Measurements from ENCODE around the gene GAB2.

GAB2 gene

GRCh38 chr11:78205256-78205655 lies 212.4 kb downstream of the GAB2 start:
- Histone ChIP-seq H4K8ac (ENCODE audit: low read depth, low read length) (no peak overlapping the region), H2AK5ac (ENCODE audit: low read depth, low read length) (no peak overlapping the region), H3K79me1 (ENCODE audit: low read depth, low read length) (no peaks in the 10 kb centered on the region), H3K4me1 (ENCODE audit: control insufficient read depth in 2 of 2, insufficient read depth in 1 of 2, low read depth in 1 of 2, low read length in 2 of 2) (no peaks in the 10 kb centered on the region), H3K18ac (ENCODE audit: low read length) (no peak overlapping the region), H4K91ac (ENCODE audit: low read depth, low read length, poor library complexity) (no peak overlapping the region), H3K9ac (ENCODE audit: low read depth, low read length, poor library complexity) (no peak overlapping the region), H3K4me3 (ENCODE audit: low read length in 2 of 2) (no peak overlapping the region), H3K4ac (ENCODE audit: low read length) (no peak overlapping the region), H3K36me3 (replicated peaks in 1 of 2; ENCODE audit: control insufficient read depth in 2 of 2, insufficient read depth in 2 of 2, low read length in 2 of 2) (peaks cover 7 to 36% of the 10 kb centered on the region in 2 donors), H3K14ac (ENCODE audit: low read length) (no peak overlapping the region), H2BK120ac (ENCODE audit: low read depth, low read length) (no peak overlapping the region), H2AFZ (ENCODE audit: low read length) (no peak overlapping the region), H2BK12ac (ENCODE audit: low read length) (no peak overlapping the region), H3K9me3 (replicated peaks in 1 of 2; ENCODE audit: control insufficient read depth in 2 of 2, insufficient read depth in 1 of 2, low read depth in 1 of 2, low read length in 2 of 2) (no peaks in the 10 kb centered on the region), H3K27me3 (ENCODE audit: control insufficient read depth in 3 of 3, insufficient read depth in 3 of 3, low read depth in 1 of 3, low read length in 3 of 3) (no peaks in the 10 kb centered on the region), H2BK15ac (ENCODE audit: low read length) (no peak overlapping the region), H2BK5ac (ENCODE audit: low read length) (no peak overlapping the region), H3K23ac (ENCODE audit: low read depth, low read length, poor library complexity) (no peak overlapping the region), H3K4me2 (ENCODE audit: insufficient read depth, low read length, poor library complexity, severe bottlenecking) (no peak overlapping the region), H3K27ac (replicated peaks; ENCODE audit: low read length) (no peak overlapping the region)
- DNase-seq (ENCODE audit: low spot score), result no peak
- no CpG with 5 or more reads among the region's 4 CpGs for WGBS, 2 donors (ENCODE audit: extremely low coverage in 2 of 2, insufficient read length in 2 of 2, insufficient replicate concordance in 1 of 2)

DNA sequence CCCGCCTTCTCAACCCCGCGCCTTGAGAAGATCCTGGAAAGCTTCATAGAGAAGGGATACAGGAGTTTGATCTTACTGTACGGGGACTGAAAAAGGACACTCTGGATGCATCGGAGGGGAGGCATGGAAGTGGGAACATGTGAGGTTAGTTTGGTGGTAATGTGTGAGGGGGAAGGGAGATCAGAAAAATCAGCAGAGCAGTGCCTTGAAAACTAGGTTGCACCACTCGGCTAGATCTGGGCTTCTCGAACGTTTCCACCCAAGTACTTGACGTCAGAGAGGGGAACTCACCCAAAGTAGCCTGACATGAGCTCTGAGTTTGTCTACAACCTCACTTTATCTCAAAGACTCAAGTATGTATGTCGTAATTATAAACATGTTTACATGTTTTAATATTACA lies 214.4 kb downstream of the GAB2 start:
- H2BK15ac ChIP-seq (ENCODE audit: low read length), result no peak overlapping the region
- H2AFZ ChIP-seq (ENCODE audit: low read length), result no peak overlapping the region
- no peak overlapping the region for H3K4ac ChIP-seq (ENCODE audit: low read length)
- no peak overlapping the region for H4K8ac ChIP-seq (ENCODE audit: low read depth, low read length)
- no peak for DNase-seq (ENCODE audit: low spot score)
- H3K18ac ChIP-seq (ENCODE audit: low read length), result no peak overlapping the region
- no peak overlapping the region for H2BK12ac ChIP-seq (ENCODE audit: low read length)
- H2BK5ac ChIP-seq (ENCODE audit: low read length), result no peak overlapping the region
- no peak overlapping the region for H2AK5ac ChIP-seq (ENCODE audit: low read depth, low read length)
- H3K4me3 ChIP-seq (ENCODE audit: low read length in 2 of 2), result no peak overlapping the region
- no peaks in the 10 kb centered on the region for H3K27me3 ChIP-seq (ENCODE audit: control insufficient read depth in 3 of 3, insufficient read depth in 3 of 3, low read depth in 1 of 3, low read length in 3 of 3)
- no peak overlapping the region for H3K14ac ChIP-seq (ENCODE audit: low read length)
- no peak overlapping the region for H4K91ac ChIP-seq (ENCODE audit: low read depth, low read length, poor library complexity)
- WGBS, 2 donors (ENCODE audit: extremely low coverage in 2 of 2, insufficient read length in 2 of 2, insufficient replicate concordance in 1 of 2), result no CpG with 5 or more reads among the region's 10 CpGs
- H3K9me3 ChIP-seq (replicated peaks in 1 of 2; ENCODE audit: control insufficient read depth in 2 of 2, insufficient read depth in 1 of 2, low read depth in 1 of 2, low read length in 2 of 2), result no peaks in the 10 kb centered on the region
- H3K9ac ChIP-seq (ENCODE audit: low read depth, low read length, poor library complexity), result no peak overlapping the region
- H3K79me1 ChIP-seq (ENCODE audit: low read depth, low read length), result no peaks in the 10 kb centered on the region
- H3K4me1 ChIP-seq (ENCODE audit: control insufficient read depth in 2 of 2, insufficient read depth in 1 of 2, low read depth in 1 of 2, low read length in 2 of 2), result no peaks in the 10 kb centered on the region
- H3K4me2 ChIP-seq (ENCODE audit: insufficient read depth, low read length, poor library complexity, severe bottlenecking), result no peak overlapping the region
- no peak overlapping the region for H2BK120ac ChIP-seq (ENCODE audit: low read depth, low read length)
- peaks cover 0 to 33% of the 10 kb centered on the region in 2 donors for H3K36me3 ChIP-seq (replicated peaks in 1 of 2; ENCODE audit: control insufficient read depth in 2 of 2, insufficient read depth in 2 of 2, low read length in 2 of 2)
- no peak overlapping the region for H3K23ac ChIP-seq (ENCODE audit: low read depth, low read length, poor library complexity)
- no peak overlapping the region for H3K27ac ChIP-seq (replicated peaks; ENCODE audit: low read length)

DNA sequence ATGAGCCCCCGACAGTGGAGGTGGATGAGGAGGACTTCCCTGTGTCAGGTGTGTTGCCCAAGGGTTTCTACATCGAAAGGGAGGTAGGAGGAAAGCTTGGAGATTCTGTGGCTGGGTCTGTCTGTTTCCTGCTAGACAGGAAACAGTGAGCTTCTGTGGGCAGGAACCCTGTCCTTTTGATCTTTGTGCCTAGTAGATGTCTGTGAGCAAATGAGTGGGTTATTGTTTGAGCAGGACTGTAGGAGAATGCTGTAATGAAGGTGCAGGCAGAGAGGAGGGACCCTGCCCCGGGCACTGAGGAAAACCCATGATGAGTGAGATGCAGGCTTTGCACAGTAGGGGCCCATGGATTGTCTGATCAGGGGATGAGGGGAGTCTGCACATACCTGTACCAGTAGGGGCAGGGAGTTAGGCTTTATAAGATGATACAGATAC lies 214.9 kb downstream of the GAB2 start:
- no peak overlapping the region for H2BK120ac ChIP-seq (ENCODE audit: low read depth, low read length)
- H3K4me1 ChIP-seq (ENCODE audit: control insufficient read depth in 2 of 2, insufficient read depth in 1 of 2, low read depth in 1 of 2, low read length in 2 of 2), result no peaks in the 10 kb centered on the region
- no peak overlapping the region for H3K27ac ChIP-seq (replicated peaks; ENCODE audit: low read length)
- no peak overlapping the region for H4K8ac ChIP-seq (ENCODE audit: low read depth, low read length)
- no peaks in the 10 kb centered on the region for H3K79me1 ChIP-seq (ENCODE audit: low read depth, low read length)
- H3K4ac ChIP-seq (ENCODE audit: low read length), result no peak overlapping the region
- H3K9ac ChIP-seq (ENCODE audit: low read depth, low read length, poor library complexity), result no peak overlapping the region
- no peak overlapping the region for H3K4me2 ChIP-seq (ENCODE audit: insufficient read depth, low read length, poor library complexity, severe bottlenecking)
- no peak overlapping the region for H2BK12ac ChIP-seq (ENCODE audit: low read length)
- no peak overlapping the region for H3K23ac ChIP-seq (ENCODE audit: low read depth, low read length, poor library complexity)
- no peak overlapping the region for H3K18ac ChIP-seq (ENCODE audit: low read length)
- H3K9me3 ChIP-seq (replicated peaks in 1 of 2; ENCODE audit: control insufficient read depth in 2 of 2, insufficient read depth in 1 of 2, low read depth in 1 of 2, low read length in 2 of 2), result no peaks in the 10 kb centered on the region
- H4K91ac ChIP-seq (ENCODE audit: low read depth, low read length, poor library complexity), result no peak overlapping the region
- no CpG with 5 or more reads among the region's 3 CpGs for WGBS, 2 donors (ENCODE audit: extremely low coverage in 2 of 2, insufficient read length in 2 of 2, insufficient replicate concordance in 1 of 2)
- no peak overlapping the region for H3K4me3 ChIP-seq (ENCODE audit: low read length in 2 of 2)
- no peak overlapping the region for H3K14ac ChIP-seq (ENCODE audit: low read length)
- H2AFZ ChIP-seq (ENCODE audit: low read length), result no peak overlapping the region
- no peak for DNase-seq (ENCODE audit: low spot score)
- no peak overlapping the region for H2BK5ac ChIP-seq (ENCODE audit: low read length)
- no peaks in the 10 kb centered on the region for H3K27me3 ChIP-seq (ENCODE audit: control insufficient read depth in 3 of 3, insufficient read depth in 3 of 3, low read depth in 1 of 3, low read length in 3 of 3)
- no peak overlapping the region for H2BK15ac ChIP-seq (ENCODE audit: low read length)
- no peak overlapping the region for H2AK5ac ChIP-seq (ENCODE audit: low read depth, low read length)
- H3K36me3 ChIP-seq (replicated peaks in 1 of 2; ENCODE audit: control insufficient read depth in 2 of 2, insufficient read depth in 2 of 2, low read length in 2 of 2), result peaks cover 0 to 29% of the 10 kb centered on the region in 2 donors

GRCh38 chr11:78201096-78201818 lies 216.4 kb downstream of the GAB2 start:
- Histone ChIP-seq H3K23ac (ENCODE audit: low read depth, low read length, poor library complexity) (no peak overlapping the region), H4K91ac (ENCODE audit: low read depth, low read length, poor library complexity) (no peak overlapping the region), H3K36me3 (replicated peaks in 1 of 2; ENCODE audit: control insufficient read depth in 2 of 2, insufficient read depth in 2 of 2, low read length in 2 of 2) (peaks cover 0 to 23% of the 10 kb centered on the region in 2 donors), H3K27ac (replicated peaks; ENCODE audit: low read length) (no peak overlapping the region), H3K4me3 (ENCODE audit: low read length in 2 of 2) (no peak overlapping the region), H3K9me3 (replicated peaks in 1 of 2; ENCODE audit: control insufficient read depth in 2 of 2, insufficient read depth in 1 of 2, low read depth in 1 of 2, low read length in 2 of 2) (no peaks in the 10 kb centered on the region), H2BK120ac (ENCODE audit: low read depth, low read length) (no peak overlapping the region), H3K4me2 (ENCODE audit: insufficient read depth, low read length, poor library complexity, severe bottlenecking) (no peak overlapping the region), H3K14ac (ENCODE audit: low read length) (no peak overlapping the region), H2AFZ (ENCODE audit: low read length) (no peak overlapping the region), H4K8ac (ENCODE audit: low read depth, low read length) (no peak overlapping the region), H2BK12ac (ENCODE audit: low read length) (no peak overlapping the region), H3K18ac (ENCODE audit: low read length) (no peak overlapping the region), H2BK15ac (ENCODE audit: low read length) (no peak overlapping the region), H2AK5ac (ENCODE audit: low read depth, low read length) (no peak overlapping the region), H3K79me1 (ENCODE audit: low read depth, low read length) (peaks cover under 1% of the 10 kb centered on the region), H3K9ac (ENCODE audit: low read depth, low read length, poor library complexity) (peak overlapping the region; percentile 32), H3K4me1 (ENCODE audit: control insufficient read depth in 2 of 2, insufficient read depth in 1 of 2, low read depth in 1 of 2, low read length in 2 of 2) (no peaks in the 10 kb centered on the region), H3K4ac (ENCODE audit: low read length) (no peak overlapping the region), H3K27me3 (ENCODE audit: control insufficient read depth in 3 of 3, insufficient read depth in 3 of 3, low read depth in 1 of 3, low read length in 3 of 3) (no peaks in the 10 kb centered on the region), H2BK5ac (ENCODE audit: low read length) (no peak overlapping the region)
- no CpG with 5 or more reads among the region's 9 CpGs for WGBS, 2 donors (ENCODE audit: extremely low coverage in 2 of 2, insufficient read length in 2 of 2, insufficient replicate concordance in 1 of 2)
- no peak for DNase-seq (ENCODE audit: low spot score)

Measured in neuronal stem cell (in vitro differentiated cells).